BJ (cell line): ENCODE measurements around the gene C10orf53. TPM values are rescaled to one million over a fixed set of nuclear protein-coding genes. Genes with fewer than 3 reads are reported as not detected.

ENCODE experiments used
- CTCF ChIA-PET: fragments of 350-600 bp; formaldehyde crosslinking; extraction: SDS; loops from one replicate; lab custom pipeline; 2021; ENCODE audit warnings: antibody characterized with exemption, inconsistent platforms; lab: Yijun Ruan, JAX
- POLR2A ChIA-PET: fragments of 300-600 bp; sonication (Branson Sonifier 250); formaldehyde crosslinking; extraction: SDS; loops from one replicate; lab custom pipeline; 2021; ENCODE audit warnings: antibody characterized with exemption; lab: Charles Lee
- DNase-seq: peaks from one replicate; pipeline ENCODE4 v3.0.0-alpha.2; 2011; ENCODE audit warnings: low read depth
- H3K27me3 ChIP-seq: 2 replicates; pipeline ENCODE4 v1.6.0; 2011; ENCODE audit warnings: low read length; ENCODE audit not compliant: control insufficient read depth, insufficient read depth
- H3K36me3 ChIP-seq: 2 replicates; pipeline ENCODE4 v1.5.1; 2011; ENCODE audit warnings: low read length; ENCODE audit not compliant: control insufficient read depth, insufficient read depth
- H3K4me3 ChIP-seq: 2 replicates; pipeline ENCODE4 v1.5.1; 2011; ENCODE audit warnings: low read depth, mild to moderate bottlenecking, control low read depth, low read length
- CTCF ChIP-seq: IDR thresholded peaks from 2 replicates; pipeline ENCODE4 v1.5.1; 2011; ENCODE audit warnings: low read depth, mild to moderate bottlenecking, control low read depth, inconsistent platforms, low read length, moderate library complexity; ENCODE audit not compliant: insufficient read depth
- polyA plus RNA-seq: library from polyadenylated mRNA; depleted of rRNA; stranded (reverse); fragments of >200 nt; gene quantifications from 2 replicates; pipeline ENCODE4 v1.2.3, GENCODE V29; 2011

C10orf53 gene
- polyA plus RNA-seq, 1 experiment: not detected

GRCh38 chr10:49661140-49661856, 18.2 kb upstream of the C10orf53 start:
- ChIA-PET POLR2A (no interaction called here), CTCF (no interaction called here)
- Histone ChIP-seq H3K4me3 (no peak overlapping the region), H3K27me3 (peaks cover 9% of the 10 kb centered on the region), H3K36me3 (no peaks in the 10 kb centered on the region)
- no peak for DNase-seq
- TF ChIP-seq CTCF: no peak

- CTCF ChIA-PET: interaction anchor here (1.0 kb wide), 1 partner anchor 255 kb away, joined by 3 read pairs; no protein-coding TSS in a partner anchor
- peaks cover 12% of the 10 kb centered on the region for H3K27me3 ChIP-seq
Measured at GRCh38 chr10:49662169-49662830, 17.2 kb upstream of the C10orf53 start.

GRCh38 chr10:49663596-49663995, 15.9 kb upstream of the C10orf53 start:
- TF ChIP-seq CTCF: no peak
- DNase-seq: no peak
- POLR2A ChIA-PET: no interaction called here
- Histone ChIP-seq H3K27me3 (peaks cover 16% of the 10 kb centered on the region), H3K36me3 (no peaks in the 10 kb centered on the region), H3K4me3 (no peak overlapping the region)
- CTCF ChIA-PET: no interaction called here

More at GRCh38 chr10:49662169-49662830, 17.2 kb upstream of the C10orf53 start:
- no peak overlapping the region for H3K4me3 ChIP-seq
- POLR2A ChIA-PET: no interaction called here
- H3K36me3 ChIP-seq: no peaks in the 10 kb centered on the region
- no peak for TF ChIP-seq CTCF
- no peak for DNase-seq

GRCh38 chr10:49664006-49664841, 15.2 kb upstream of the C10orf53 start:
- Histone ChIP-seq H3K4me3 (no peak overlapping the region), H3K27me3 (peaks cover 20% of the 10 kb centered on the region), H3K36me3 (no peaks in the 10 kb centered on the region)
- ChIA-PET CTCF (interaction anchor here (0.8 kb wide), 1 partner anchor 14 kb away, joined by 3 read pairs; no protein-coding TSS in a partner anchor), POLR2A (no interaction called here)
- DNase-seq: no peak
- no peak for TF ChIP-seq CTCF

GRCh38 chr10:49664842-49665355, 14.6 kb upstream of the C10orf53 start:
- POLR2A ChIA-PET: no interaction called here
- no peak for DNase-seq
- CTCF ChIA-PET: interaction anchor here (0.8 kb wide), 1 partner anchor 15 kb away, joined by 3 read pairs; no protein-coding TSS in a partner anchor
- Histone ChIP-seq H3K4me3 (no peak overlapping the region), H3K36me3 (no peaks in the 10 kb centered on the region), H3K27me3 (peaks cover 21% of the 10 kb centered on the region)
- TF ChIP-seq CTCF: no peak
